ENCODE results near the gene CDCA3. TPM values are rescaled to one million over a fixed set of nuclear protein-coding genes. Genes with fewer than 3 reads are reported as not detected.

The CDCA3 gene
- total RNA-seq, 4 donors from 2014 or later = 1.1 to 5.9 (median 1.4) TPM

DNA sequence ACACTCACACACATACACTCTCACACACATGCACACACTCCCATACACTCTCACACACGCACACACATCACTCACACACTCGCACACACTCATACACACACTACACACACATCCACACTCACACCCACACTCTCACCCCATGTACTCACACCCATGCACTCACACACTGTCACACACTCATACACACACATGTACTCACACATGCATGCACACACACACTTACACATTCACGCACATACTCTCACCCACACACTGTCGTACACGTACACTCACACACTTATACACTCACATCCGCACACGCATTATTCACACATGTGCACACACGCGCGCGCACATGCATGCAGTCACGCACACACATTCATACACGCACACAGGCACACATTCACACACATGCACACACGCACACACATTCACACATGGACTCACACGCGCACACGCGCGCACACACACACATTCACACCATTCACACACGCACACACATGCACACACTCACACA is 33.4 kb downstream of the CDCA3 start:
- Histone ChIP-seq H3K27ac (no peak overlapping the region), H3K27me3 (peaks cover 7% of the 10 kb centered on the region), H3K9me3 (no peaks in the 10 kb centered on the region), H3K4me1 (peaks cover 0 to 20% (median 14%) of the 10 kb centered on the region in 3 donors), H3K4me3 (no peak overlapping the region), H3K36me3 (no peaks in the 10 kb centered on the region)
- TF ChIP-seq EP300 (IDR thresholded peaks at IDR 0.05) (no peak), POLR2AphosphoS5 (IDR thresholded peaks at IDR 0.05) (no peak), POLR2A (IDR thresholded peaks at IDR 0.05) (no peak)
- TF ChIP-seq, protein P1, sequence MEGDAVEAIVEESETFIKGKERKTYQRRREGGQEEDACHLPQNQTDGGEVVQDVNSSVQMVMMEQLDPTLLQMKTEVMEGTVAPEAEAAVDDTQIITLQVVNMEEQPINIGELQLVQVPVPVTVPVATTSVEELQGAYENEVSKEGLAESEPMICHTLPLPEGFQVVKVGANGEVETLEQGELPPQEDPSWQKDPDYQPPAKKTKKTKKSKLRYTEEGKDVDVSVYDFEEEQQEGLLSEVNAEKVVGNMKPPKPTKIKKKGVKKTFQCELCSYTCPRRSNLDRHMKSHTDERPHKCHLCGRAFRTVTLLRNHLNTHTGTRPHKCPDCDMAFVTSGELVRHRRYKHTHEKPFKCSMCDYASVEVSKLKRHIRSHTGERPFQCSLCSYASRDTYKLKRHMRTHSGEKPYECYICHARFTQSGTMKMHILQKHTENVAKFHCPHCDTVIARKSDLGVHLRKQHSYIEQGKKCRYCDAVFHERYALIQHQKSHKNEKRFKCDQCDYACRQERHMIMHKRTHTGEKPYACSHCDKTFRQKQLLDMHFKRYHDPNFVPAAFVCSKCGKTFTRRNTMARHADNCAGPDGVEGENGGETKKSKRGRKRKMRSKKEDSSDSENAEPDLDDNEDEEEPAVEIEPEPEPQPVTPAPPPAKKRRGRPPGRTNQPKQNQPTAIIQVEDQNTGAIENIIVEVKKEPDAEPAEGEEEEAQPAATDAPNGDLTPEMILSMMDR (IDR thresholded peaks at IDR 0.05) = no peak
- WGBS, 2 donors (ENCODE audit: low coverage in 1 of 2) = 75 to 84% methylated on average over 16 to 18 of the region's 20 CpGs
- no peak for ATAC-seq

DNA sequence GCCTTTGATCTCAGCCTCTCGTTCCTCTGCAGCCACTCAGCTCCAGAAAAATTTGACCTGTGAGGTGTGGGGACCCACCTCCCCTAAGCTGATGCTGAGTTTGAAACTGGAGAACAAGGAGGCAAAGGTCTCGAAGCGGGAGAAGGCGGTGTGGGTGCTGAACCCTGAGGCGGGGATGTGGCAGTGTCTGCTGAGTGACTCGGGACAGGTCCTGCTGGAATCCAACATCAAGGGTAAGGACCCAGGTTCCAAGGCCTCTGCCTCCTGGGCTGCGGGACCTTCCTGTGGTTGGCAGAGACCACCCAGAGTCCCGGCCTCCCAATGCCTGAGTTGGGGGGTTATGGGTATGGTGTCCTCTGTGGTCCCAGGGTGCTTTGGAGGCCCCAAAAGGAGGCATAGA is 34.0 kb downstream of the CDCA3 start:
- H3K4me3 ChIP-seq = no peak overlapping the region
- no peak for ATAC-seq
- no CpG with 5 or more reads among the region's 8 CpGs for WGBS, 2 donors (ENCODE audit: low coverage in 1 of 2)
- TF ChIP-seq POLR2A (IDR thresholded peaks at IDR 0.05) (no peak), EP300 (IDR thresholded peaks at IDR 0.05) (no peak), POLR2AphosphoS5 (IDR thresholded peaks at IDR 0.05) (no peak)
- TF ChIP-seq, protein P1 (IDR thresholded peaks at IDR 0.05) = no peak
- H3K4me1 ChIP-seq = peaks cover 0 to 14% (median 9%) of the 10 kb centered on the region in 3 donors
- H3K9me3 ChIP-seq = no peaks in the 10 kb centered on the region
- peaks cover 2% of the 10 kb centered on the region for H3K27me3 ChIP-seq
- no peak overlapping the region for H3K27ac ChIP-seq
- H3K36me3 ChIP-seq = no peaks in the 10 kb centered on the region

DNA sequence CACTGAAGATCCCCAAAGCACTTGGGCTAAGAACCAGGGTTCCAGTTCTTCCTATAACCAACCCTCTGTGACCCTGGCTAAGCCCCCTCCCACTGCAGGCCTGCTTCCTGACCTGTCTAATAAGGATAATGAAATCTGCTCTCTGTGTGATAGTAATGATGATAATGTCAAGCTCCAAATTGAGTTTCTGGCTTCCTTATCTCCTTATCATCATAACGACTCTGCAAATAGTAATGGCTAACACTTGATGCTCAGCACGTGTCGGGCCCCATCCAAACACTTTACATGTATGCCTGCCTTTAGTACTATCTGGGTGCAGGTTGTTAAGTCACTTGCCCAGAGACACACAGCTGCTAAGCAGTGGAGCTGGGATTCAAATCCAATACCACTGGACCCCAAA is 34.5 kb downstream of the CDCA3 start:
- TF ChIP-seq EP300 (IDR thresholded peaks at IDR 0.05) (no peak), POLR2AphosphoS5 (IDR thresholded peaks at IDR 0.05) (no peak), POLR2A (IDR thresholded peaks at IDR 0.05) (no peak)
- TF ChIP-seq, protein P1 (IDR thresholded peaks at IDR 0.05) = no peak
- H3K27ac ChIP-seq = no peak overlapping the region
- no peaks in the 10 kb centered on the region for H3K27me3 ChIP-seq
- H3K9me3 ChIP-seq = no peaks in the 10 kb centered on the region
- H3K36me3 ChIP-seq = no peaks in the 10 kb centered on the region
- no peak for ATAC-seq
- 52 to 69% methylated on average over 2 to 3 of the region's 3 CpGs for WGBS, 2 donors (ENCODE audit: low coverage in 1 of 2)
- H3K4me3 ChIP-seq = no peak overlapping the region
- peaks cover 0 to 9% (median 6%) of the 10 kb centered on the region in 3 donors for H3K4me1 ChIP-seq

DNA sequence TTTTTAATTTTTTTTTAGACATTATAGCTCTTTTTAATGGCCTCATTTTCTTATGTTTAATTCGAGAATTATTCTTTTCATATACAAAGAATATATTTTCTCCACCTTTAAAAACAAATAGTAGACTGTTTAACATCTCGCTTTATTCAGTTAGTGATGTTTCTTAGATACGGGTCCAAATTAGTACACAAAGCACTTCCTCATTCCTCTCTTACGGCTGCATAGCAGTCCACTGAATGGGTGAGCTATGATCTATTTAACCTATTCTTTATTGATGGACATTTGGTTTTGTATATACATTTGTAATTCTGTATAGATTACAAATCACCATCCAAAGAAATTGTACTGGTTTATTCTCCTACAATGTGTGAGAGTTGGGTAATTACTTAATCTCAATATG is 37.7 kb downstream of the CDCA3 start:
- Histone ChIP-seq H3K4me1 (no peaks in the 10 kb centered on the region), H3K9me3 (no peaks in the 10 kb centered on the region), H3K27ac (no peak overlapping the region), H3K27me3 (no peaks in the 10 kb centered on the region), H3K4me3 (no peak overlapping the region), H3K36me3 (no peaks in the 10 kb centered on the region)
- TF ChIP-seq POLR2AphosphoS5 (IDR thresholded peaks at IDR 0.05) = no peak
- no peak for ATAC-seq
- 48 to 58% methylated on average over 4 of the region's 4 CpGs for WGBS, 2 donors (ENCODE audit: low coverage in 1 of 2)

DNA sequence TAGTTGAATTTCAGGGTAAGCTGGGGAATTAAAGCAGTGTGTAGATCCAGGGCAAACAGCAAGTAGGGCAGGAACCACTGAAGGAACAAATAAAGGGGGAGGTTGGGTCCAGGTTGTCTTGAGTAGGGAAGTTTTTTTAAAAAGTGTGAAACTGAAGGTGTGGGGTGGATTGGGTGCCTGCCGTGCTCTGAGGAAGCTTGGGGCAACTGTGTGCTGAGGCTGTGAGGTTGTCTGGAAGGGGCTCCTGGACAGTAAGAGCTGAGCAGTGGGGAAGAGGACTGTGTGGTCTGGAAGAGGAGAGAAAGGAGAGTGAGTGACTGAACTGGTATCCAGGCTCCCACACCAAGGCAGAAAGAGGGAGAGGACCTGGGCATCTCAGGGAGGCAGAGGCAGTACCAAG is 40.3 kb downstream of the CDCA3 start:
- no peaks in the 10 kb centered on the region for H3K27me3 ChIP-seq
- H3K36me3 ChIP-seq = no peaks in the 10 kb centered on the region
- H3K27ac ChIP-seq = no peak overlapping the region
- 60 to 73% methylated on average over 1 of the region's 1 CpG for WGBS, 2 donors (ENCODE audit: low coverage in 1 of 2)
- H3K9me3 ChIP-seq = no peaks in the 10 kb centered on the region
- no peak for ATAC-seq
- no peak overlapping the region for H3K4me3 ChIP-seq
- H3K4me1 ChIP-seq = no peaks in the 10 kb centered on the region
- no peak for TF ChIP-seq EP300 (IDR thresholded peaks at IDR 0.05)
- TF ChIP-seq, protein P1 (IDR thresholded peaks at IDR 0.05) = no peak
- TF ChIP-seq POLR2AphosphoS5 (IDR thresholded peaks at IDR 0.05) = no peak

Measured in gastroesophageal sphincter (tissue), 4 donors.